H1 (cell line): Measurements from ENCODE around the gene AGRN.

Source experiments
- POLR2A ChIP-seq, 2 experiments: IDR thresholded peaks; 1 replicate in 1 of 2; 2 replicates in 1 of 2; pipeline ENCODE4 v1.6.1; 2011; ENCODE audit warnings: low read depth in 2 of 2, low read length in 2 of 2, mild to moderate bottlenecking in 2 of 2; ENCODE audit errors: control extremely low read depth in 1 of 2
- SP2 ChIP-seq: IDR thresholded peaks from 2 replicates; pipeline ENCODE4 v1.6.1; 2012; ENCODE audit warnings: mild to moderate bottlenecking, low read length, inconsistent platforms
- TAF1 ChIP-seq: IDR thresholded peaks from 2 replicates; pipeline ENCODE4 v1.6.1; 2011; ENCODE audit warnings: mild to moderate bottlenecking, low read depth, low read length

DNA sequence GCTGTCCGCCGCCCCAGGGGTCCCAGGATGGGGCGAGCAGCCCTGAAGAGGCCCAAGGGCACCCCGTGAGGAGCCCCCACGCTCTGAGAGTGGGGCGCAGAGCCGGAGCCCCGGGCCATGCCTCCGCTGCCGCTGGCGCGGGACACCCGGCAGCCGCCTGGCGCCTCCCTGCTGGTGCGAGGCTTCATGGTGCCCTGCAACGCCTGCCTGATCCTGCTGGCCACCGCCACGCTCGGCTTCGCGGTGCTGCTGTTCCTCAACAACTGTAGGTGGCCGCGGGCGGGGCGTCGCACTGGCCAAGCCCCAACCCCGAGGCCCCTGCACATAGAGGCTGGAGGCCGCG lies 14.5 kb downstream of the AGRN start:
- TF ChIP-seq SP2 (no peak), TAF1 (no peak), POLR2A (IDR thresholded peaks at IDR 0.05; ENCODE audit: control extremely low read depth in 1 of 2, low read depth in 2 of 2, low read length in 2 of 2) (no peak)
